ENCODE results near the gene VPS8.

DNA sequence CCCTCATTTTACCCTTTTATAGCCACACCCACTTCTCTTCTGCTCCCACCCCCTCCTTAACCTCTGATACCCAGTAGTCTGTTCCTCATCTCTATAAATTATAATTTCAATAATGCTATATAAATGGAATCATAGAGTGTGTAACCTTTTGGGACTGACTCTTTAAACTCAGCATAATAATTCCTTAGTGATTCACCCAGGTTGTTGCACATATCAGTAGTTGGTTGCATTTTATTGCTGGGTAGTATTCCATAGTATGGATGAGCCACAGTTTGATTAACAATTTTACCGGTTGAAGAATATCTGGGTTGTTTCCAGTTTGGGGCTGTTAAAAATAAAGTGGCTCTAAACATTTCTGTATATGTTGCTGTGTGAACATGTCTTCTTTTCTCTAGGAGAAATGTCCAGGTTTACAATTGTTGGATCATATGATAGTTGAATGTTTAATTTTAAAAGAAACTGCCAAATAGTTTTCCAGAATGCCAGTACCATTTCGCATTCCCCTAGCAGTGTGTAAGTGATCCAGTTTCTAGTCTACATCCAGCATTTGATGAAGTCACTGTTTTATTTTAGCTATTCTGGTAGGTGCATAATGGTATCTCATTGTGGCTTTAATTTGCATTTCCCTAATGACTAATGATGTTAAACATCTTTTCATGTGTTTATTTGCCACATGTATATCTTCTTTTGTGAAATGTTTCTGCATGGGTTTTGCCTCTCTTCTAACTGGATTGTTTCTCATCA, 68.5 kb downstream of the VPS8 start:
- TF ChIP-seq POLR2A (IDR thresholded peaks at IDR 0.05; ENCODE audit: control extremely low read depth in 1 of 2, low read depth in 2 of 2, low read length in 2 of 2) = no peak
- TF ChIP-seq, protein P1, sequence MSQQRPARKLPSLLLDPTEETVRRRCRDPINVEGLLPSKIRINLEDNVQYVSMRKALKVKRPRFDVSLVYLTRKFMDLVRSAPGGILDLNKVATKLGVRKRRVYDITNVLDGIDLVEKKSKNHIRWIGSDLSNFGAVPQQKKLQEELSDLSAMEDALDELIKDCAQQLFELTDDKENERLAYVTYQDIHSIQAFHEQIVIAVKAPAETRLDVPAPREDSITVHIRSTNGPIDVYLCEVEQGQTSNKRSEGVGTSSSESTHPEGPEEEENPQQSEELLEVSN (IDR thresholded peaks at IDR 0.05) = no peak
- TF ChIP-seq SRF (IDR thresholded peaks at IDR 0.05; ENCODE audit: low read depth, low read length) = no peak
- TF ChIP-seq CHD2 (IDR thresholded peaks at IDR 0.05; ENCODE audit: low read length) = no peak
- TF ChIP-seq POLR2AphosphoS5 (IDR thresholded peaks at IDR 0.05; ENCODE audit: low read depth, low read length) = no peak
- no peak for TF ChIP-seq CBX5 (IDR thresholded peaks at IDR 0.05; ENCODE audit: low read depth, low read length)
